A673 (cell line): ENCODE results near the gene RNF25. TPM values are rescaled to one million over a fixed set of nuclear protein-coding genes. Genes with fewer than 3 reads are reported as not detected.
A peak's percentile ranks its signal among the peaks of the same experiment; 100 is the strongest.

Source experiments
- BruUV-seq: library from RNA; stranded (reverse); fragments of 400-500 nt; replicated peaks from 2 replicates; lab custom pipeline; 2021; lab: Mats Ljungman, UMichigan
- CTCF ChIA-PET: fragments of 300-600 bp; sonication (Branson Sonifier 250); formaldehyde crosslinking; loops from one replicate; lab custom pipeline; 2022; ENCODE audit warnings: antibody characterized with exemption; lab: Charles Lee
- POLR2A ChIA-PET: fragments of 300-600 bp; sonication (Branson Sonifier 250); formaldehyde crosslinking; loops from one replicate; lab custom pipeline; 2022; ENCODE audit warnings: antibody characterized with exemption; ENCODE audit not compliant: low non-redundant PET; lab: Charles Lee
- DNase-seq: peaks from one replicate; pipeline ENCODE4 v3.0.0-alpha.2; 2015; ENCODE audit warnings: low spot score
- H3K27ac ChIP-seq: fragments of 200-600 bp; sonication (generic); 2 replicates; pipeline ENCODE4 v1.5.1; 2016; ENCODE audit warnings: mixed run types, low read depth, mild to moderate bottlenecking, mixed read lengths, antibody characterized with exemption, low read length; ENCODE audit not compliant: poor library complexity, severe bottlenecking
- H3K27me3 ChIP-seq: fragments of 200-600 bp; sonication (generic); replicated peaks from 2 replicates; pipeline ENCODE4 v1.6.1; 2017; ENCODE audit warnings: mixed run types, low read depth, mild to moderate bottlenecking, mixed read lengths, antibody characterized with exemption, low read length; ENCODE audit not compliant: insufficient read depth, poor library complexity
- H3K36me3 ChIP-seq: fragments of 200-600 bp; sonication (generic); 2 replicates; pipeline ENCODE4 v1.6.1; 2016; ENCODE audit warnings: mixed run types, mild to moderate bottlenecking, mixed read lengths, antibody characterized with exemption, low read length; ENCODE audit not compliant: insufficient read depth, poor library complexity, severe bottlenecking
- H3K4me1 ChIP-seq: fragments of 200-600 bp; sonication (generic); 2 replicates; pipeline ENCODE4 v1.6.1; 2017; ENCODE audit warnings: mixed run types, mild to moderate bottlenecking, mixed read lengths, antibody characterized with exemption, low read length; ENCODE audit not compliant: insufficient read depth, poor library complexity, severe bottlenecking
- H3K4me3 ChIP-seq: fragments of 200-600 bp; sonication (generic); 2 replicates; pipeline ENCODE4 v1.5.1; 2016; ENCODE audit warnings: low read depth, mixed run types, mild to moderate bottlenecking, mixed read lengths, low read length; ENCODE audit not compliant: poor library complexity, severe bottlenecking
- H3K9me3 ChIP-seq: fragments of 200-600 bp; sonication (generic); 2 replicates; pipeline ENCODE4 v1.6.1; 2016; ENCODE audit warnings: mixed run types, low read depth, mild to moderate bottlenecking, mixed read lengths, antibody characterized with exemption, low read length; ENCODE audit not compliant: poor library complexity, severe bottlenecking
- EZH2 ChIP-seq: fragments of 200-600 bp; sonication (generic); IDR thresholded peaks from 2 replicates; pipeline ENCODE4 v1.6.1; 2017; ENCODE audit warnings: borderline replicate concordance, low read depth, mild to moderate bottlenecking, mixed read lengths, antibody characterized with exemption, low read length; ENCODE audit not compliant: poor library complexity, severe bottlenecking
- intact Hi-C: fragments of 100-400 bp; cut with micrococcal nuclease; formaldehyde crosslinking; loops from one replicate; pipeline ENCODE4 v1.10.0; 2022; ENCODE audit not compliant: unreplicated experiment
- total RNA-seq: library from RNA; stranded (reverse); gene quantifications from 2 replicates; pipeline ENCODE4 v1.2.3, GENCODE V29; 2021
- TF ChIP-seq, protein P1 (sequence below): fragments of 300-800, 200-600 bp; sonication (generic); conservative IDR thresholded peaks from 2 replicates; pipeline ENCODE4 v1.5.1; 2017; ENCODE audit warnings: low read depth, mild to moderate bottlenecking, antibody characterized with exemption, low read length, moderate library complexity, mixed read lengths

RNF25 gene
- total RNA-seq, 1 experiment from 2014 or later: 39.4 TPM

DNA sequence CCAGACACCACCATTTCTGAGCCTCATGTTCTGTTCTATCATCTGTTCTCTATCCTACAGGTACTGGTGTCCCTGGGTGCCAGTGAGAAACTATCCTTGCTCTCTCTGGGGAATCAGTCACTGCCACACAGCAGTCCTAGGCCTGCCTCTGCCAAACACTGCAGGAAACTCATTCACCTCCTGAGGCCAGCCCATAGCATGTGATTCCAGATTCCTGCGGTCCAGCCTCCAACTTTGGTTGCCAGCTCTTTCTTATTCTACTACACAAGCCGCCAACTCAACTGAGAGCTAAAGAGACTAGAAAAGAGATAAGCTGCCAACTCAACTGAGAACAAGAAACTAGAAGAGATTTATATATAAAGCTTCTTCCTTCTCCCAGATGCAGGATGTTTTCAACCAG lies 30.0 kb upstream of the RNF25 start:
- DNase-seq: no peak
- H3K4me3 ChIP-seq: no peak overlapping the region
- TF ChIP-seq EZH2: no peak
- TF ChIP-seq, protein P1, sequence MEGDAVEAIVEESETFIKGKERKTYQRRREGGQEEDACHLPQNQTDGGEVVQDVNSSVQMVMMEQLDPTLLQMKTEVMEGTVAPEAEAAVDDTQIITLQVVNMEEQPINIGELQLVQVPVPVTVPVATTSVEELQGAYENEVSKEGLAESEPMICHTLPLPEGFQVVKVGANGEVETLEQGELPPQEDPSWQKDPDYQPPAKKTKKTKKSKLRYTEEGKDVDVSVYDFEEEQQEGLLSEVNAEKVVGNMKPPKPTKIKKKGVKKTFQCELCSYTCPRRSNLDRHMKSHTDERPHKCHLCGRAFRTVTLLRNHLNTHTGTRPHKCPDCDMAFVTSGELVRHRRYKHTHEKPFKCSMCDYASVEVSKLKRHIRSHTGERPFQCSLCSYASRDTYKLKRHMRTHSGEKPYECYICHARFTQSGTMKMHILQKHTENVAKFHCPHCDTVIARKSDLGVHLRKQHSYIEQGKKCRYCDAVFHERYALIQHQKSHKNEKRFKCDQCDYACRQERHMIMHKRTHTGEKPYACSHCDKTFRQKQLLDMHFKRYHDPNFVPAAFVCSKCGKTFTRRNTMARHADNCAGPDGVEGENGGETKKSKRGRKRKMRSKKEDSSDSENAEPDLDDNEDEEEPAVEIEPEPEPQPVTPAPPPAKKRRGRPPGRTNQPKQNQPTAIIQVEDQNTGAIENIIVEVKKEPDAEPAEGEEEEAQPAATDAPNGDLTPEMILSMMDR: no peak
- H3K27me3 ChIP-seq: no peaks in the 10 kb centered on the region
- no peaks in the 10 kb centered on the region for H3K4me1 ChIP-seq
- intact Hi-C loops: no loop called here
- H3K9me3 ChIP-seq: no peaks in the 10 kb centered on the region
- no TSS peak for BruUV-seq
- peaks cover 5% of the 10 kb centered on the region for H3K36me3 ChIP-seq
- CTCF ChIA-PET: interaction anchor here (0.9 kb wide), 1 partner anchor 8 kb away, joined by 3 read pairs; no protein-coding TSS in a partner anchor
- POLR2A ChIA-PET: no interaction called here
- no peak overlapping the region for H3K27ac ChIP-seq

GRCh38 chr2:218698885-218699284 lies 27.1 kb upstream of the RNF25 start:
- H3K27me3 ChIP-seq: no peaks in the 10 kb centered on the region
- CTCF ChIA-PET: no interaction called here
- TF ChIP-seq, protein P1: no peak
- TF ChIP-seq EZH2: no peak
- no peaks in the 10 kb centered on the region for H3K4me1 ChIP-seq
- peak overlapping the region; percentile 16 for H3K27ac ChIP-seq
- POLR2A ChIA-PET: no interaction called here
- peaks cover 5% of the 10 kb centered on the region for H3K36me3 ChIP-seq
- DNase-seq: no peak
- no TSS peak for BruUV-seq
- no peak overlapping the region for H3K4me3 ChIP-seq
- intact Hi-C loops: no loop called here
- no peaks in the 10 kb centered on the region for H3K9me3 ChIP-seq

GRCh38 chr2:218694405-218695145 lies 22.8 kb upstream of the RNF25 start:
- CTCF ChIA-PET: no interaction called here
- H3K4me3 ChIP-seq: no peak overlapping the region
- no peaks in the 10 kb centered on the region for H3K9me3 ChIP-seq
- DNase-seq: no peak
- no TSS peak for BruUV-seq
- POLR2A ChIA-PET: no interaction called here
- H3K4me1 ChIP-seq: no peaks in the 10 kb centered on the region
- TF ChIP-seq EZH2: no peak
- TF ChIP-seq, protein P1: no peak
- intact Hi-C loops: loop anchor here (5.0 kb wide), 1 partner anchor 392 kb away; no protein-coding TSS in a partner anchor
- no peak overlapping the region for H3K27ac ChIP-seq
- H3K36me3 ChIP-seq: peaks cover 17% of the 10 kb centered on the region
- no peaks in the 10 kb centered on the region for H3K27me3 ChIP-seq
